HG02840 (cell line): Measurements from ENCODE around the gene MAGT1.
"Not testable (repeated sequence)": the region's sequence is repeated elsewhere in the genome, so short reads cannot be mapped to it uniquely, and the experiment has no call there.

Source experiments
- ATAC-seq: cut with Tn5 transposase; IDR thresholded peaks from one replicate; pipeline ENCODE4 v1.9.1; 2021; ENCODE audit warnings: mild to moderate bottlenecking, moderate library complexity, moderate number of reproducible peaks; ENCODE audit not compliant: unreplicated experiment, low FRiP score

The MAGT1 gene

DNA sequence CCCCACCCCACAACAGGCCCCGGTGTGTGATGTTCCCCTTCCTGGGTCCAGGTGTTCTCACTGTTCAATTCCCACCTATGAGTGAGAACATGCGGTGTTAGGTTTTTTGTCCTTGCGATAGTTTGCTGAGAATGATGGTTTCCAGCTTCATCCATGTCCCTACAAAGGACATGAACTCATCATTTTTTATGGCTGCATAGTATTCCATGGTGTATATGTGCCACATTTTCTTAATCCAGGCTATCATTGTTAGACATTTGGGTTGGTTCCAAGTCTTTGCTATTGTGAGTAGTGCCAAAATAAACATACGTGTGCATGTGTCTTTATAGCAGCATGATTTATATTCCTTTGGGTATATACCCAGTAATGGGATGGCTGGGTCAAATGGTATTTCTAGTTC is 13.8 kb downstream of the MAGT1 start:
- ATAC-seq, result not testable (repeated sequence)

DNA sequence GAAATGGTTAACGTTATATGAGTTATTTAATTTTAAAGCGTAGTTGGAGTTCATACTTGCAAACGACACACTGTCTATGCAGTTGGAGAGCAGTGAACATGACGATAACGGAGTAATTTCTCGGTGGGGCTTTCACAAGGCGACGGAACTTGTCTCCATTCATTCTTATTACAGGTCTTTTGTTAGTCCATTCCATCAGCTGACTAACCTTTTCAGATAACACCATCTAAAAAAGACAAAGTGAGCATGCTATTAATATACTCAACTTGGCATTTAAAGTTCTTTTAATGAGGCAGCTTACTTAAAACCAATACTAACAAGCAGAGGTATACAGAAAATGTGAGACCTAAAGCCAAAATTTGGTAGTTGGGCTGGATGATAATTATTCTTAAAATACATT is 19.9 kb downstream of the MAGT1 start:
- ATAC-seq, result no peak

DNA sequence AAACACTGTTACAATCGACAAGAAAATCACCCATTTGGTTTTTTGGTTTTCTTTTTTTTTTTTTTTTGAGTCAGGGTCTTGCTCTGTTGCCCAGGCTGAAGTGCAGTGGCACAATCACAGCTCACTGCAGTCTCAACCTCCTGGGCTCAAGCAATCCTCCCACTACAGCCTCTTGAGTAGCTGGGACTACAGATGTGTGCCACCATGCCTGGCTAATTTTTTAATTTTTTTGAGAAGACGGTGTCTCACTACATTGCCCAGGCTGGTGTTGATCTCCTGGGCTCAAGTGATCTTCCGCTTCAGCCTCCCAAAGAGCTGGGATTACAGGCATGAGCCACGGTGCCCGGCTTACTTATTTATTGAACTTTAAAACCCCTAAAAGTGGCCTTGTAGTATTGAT is 63.7 kb downstream of the MAGT1 start:
- not testable (repeated sequence) for ATAC-seq

DNA sequence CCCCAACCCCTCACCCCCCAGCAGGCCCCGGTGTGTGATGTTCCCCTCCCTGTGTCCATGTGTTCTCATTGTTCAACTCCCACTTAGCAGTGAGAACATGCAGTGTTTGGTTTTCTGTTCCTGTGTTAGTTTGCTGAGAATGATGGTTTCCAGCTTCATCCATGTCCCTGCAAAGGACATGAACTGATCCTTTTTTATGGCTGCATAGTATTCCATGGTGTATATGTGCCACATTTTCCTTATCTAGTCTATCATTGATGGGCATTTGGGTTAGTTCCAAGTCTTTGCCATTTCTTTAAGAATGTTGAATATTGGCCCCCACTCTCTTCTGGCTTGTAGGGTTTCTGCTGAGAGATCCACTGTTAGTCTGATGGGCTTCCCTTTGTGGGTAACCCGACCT is 73.2 kb downstream of the MAGT1 start:
- not testable (repeated sequence) for ATAC-seq

DNA sequence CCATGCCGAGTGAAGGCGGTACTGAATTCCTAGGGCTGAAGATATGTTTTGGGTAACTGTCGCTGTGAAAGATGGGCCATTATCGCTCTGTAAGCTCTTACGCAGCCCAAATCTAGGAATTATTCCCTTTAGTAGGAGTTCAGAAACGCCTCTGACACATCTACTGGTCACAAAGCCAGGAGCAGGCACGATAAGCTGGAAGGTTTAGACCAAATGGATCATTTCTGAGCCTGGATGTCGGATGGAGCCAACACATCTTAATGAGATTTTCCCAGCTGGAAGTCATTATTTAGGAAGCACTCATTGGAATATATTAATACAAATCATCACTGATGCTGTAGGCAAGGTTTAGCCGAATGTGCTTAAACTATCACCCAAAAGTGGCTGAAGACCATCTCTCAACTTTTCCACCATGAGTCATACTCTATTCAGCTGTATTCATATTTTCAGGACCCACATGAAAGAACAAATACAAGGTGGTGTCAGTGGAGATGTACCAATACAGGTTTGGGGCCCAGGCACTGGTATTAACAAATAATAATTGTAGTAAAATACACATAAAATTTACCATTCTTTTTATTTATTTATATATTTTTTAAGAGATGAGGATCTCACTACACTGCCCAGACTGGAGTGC is 75.0 kb downstream of the MAGT1 start:
- no peak for ATAC-seq

DNA sequence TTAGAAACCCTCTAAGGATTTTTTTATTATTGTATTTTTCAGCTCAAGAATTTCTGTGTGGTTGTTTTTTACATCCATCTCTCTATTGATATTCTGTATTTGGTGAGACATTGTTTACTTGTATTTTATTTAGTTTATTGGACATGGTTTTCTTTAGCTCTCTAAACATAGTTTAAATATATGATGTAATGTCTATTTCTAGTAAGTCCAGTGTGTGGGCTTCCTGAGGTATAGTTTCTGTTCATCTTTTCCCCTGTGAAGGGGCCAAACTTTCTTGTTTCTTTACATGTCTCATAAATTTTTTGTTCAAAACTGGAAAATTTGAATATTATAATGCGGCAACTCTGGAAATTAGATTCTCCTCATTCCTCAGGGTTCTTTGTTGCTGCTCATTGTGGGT is 81.0 kb downstream of the MAGT1 start:
- no peak for ATAC-seq

DNA sequence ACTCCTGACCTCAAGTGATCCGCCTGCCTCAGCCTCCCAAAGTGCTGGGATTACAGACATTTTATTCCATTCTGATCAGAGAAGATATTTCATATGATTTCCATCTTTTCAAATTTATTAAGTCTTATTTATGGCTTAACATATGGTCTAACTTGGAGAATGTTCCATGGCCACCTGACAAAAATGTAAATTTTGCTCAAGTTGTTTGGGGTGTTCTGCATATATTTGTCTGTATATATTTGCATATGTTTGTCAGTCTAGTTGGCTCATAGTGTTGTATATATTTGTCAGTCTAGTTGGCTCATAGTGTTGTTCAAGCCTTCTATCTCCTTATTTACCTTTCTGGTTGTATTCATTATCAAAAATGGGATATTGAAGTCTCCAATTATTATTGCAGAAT is 93.0 kb downstream of the MAGT1 start:
- no peak for ATAC-seq

DNA sequence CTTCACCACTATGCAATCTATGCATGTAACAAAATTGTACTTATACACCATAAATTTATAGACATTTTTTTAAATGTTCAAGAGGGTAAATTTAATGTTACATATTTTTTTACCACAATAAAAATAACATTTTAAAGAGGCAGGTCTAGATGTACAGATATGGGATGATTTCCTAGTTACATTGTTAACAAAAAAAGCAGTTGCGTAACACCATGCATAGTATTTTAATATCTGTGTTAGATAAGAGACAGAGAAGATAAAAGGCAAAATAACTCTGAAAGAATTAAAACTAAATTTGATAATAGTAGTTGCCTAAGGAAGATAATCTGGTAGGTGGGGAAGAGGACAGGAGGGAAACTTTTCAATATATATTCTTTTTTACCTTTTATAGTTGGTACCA is 100.1 kb downstream of the MAGT1 start:
- ATAC-seq, result no peak

DNA sequence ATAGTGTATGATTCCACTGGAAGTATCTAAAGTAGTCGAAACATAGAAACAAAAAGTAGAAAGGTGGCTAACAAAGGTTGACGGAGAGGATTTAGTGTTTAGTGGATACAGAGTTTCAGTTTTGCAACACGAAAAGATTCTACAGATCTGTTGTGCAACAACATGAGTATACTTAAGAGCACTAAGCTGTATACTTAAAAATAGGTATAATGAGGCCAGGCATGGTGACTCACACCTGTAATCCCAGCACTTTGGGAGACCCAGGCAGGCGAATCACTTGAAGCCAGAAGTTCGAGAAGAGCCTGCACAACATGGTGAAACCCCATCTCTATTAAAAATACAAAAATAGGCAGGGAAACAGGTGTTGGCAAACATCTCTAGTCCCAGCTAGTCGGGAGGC is 101.3 kb downstream of the MAGT1 start:
- ATAC-seq, result no peak

DNA sequence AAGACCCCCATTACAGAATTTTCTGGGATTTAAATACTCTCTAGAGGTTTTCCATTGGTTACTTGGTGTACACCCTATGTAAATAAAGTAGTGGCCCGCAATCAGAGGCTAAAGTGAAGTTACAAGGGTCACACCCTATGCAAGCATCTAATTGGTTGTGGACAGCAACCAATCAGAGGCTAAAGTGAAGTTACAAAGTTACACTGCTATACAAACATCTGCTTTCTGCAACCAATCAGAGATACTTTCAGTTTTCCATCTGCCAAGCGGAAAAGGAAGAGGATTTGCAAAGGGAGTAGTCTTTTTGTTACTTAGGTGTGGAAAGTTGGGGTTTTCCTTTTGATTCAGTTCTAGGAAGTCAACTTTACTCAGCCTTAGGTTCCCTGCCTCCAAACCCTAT is 107.2 kb downstream of the MAGT1 start:
- ATAC-seq, result no peak

DNA sequence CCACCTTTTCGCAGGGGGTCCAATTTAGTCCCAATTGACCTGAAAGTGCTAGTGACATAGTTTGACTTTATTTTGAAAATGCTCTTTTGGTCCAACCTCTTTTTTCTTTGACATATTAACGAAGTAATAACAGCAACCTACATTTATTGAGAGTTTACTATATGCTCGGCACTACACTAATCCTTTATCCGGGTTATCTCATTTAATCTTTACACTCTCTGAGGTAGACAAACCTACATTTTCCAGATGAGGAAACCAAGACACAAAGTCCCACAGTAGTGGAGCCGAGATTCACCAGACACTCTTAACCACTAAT is 108.9 kb downstream of the MAGT1 start:
- ATAC-seq, result peak; percentile 15

DNA sequence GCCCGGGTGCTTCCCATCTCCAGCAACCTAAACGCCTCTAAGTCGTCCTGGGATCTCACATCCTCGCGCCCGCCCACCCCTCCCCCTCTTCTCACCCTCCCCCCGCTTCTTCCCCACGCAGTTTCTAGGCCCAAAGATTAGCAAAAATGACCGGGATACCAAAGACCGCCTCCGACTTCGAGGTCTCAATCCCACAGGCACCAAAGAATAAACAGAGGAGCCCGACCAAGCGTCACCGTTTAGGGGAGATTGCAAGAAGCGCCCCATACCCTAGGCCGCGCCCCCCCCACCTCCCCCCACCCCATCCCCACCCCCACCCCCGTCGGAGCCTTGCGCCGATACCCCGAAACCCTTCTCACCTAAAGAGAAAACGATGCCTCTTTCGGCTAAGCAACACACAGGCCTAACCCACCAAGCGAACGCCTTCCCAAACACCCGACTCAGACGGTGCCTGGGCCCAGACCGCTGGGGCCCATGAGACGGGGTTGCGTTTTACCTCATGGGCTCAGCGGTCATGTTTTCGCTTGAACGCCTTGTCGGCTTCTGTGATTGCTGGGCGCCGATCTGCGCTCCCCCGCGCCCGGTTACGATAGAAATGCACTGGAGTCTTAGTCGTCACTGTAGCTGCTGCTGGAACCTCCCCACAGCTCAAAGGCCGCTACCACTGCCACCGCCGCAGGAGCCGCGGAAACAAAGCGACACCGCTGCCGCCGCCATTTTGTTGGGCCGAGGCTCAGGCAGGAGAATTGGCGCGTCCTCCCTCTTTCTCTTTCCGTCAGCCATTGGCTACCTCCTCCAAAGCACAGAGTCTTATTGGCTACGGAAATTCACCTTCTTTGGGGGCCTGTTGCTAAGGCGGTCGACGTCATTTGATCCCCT is 109.5 kb downstream of the MAGT1 start, which contains the start of gene ATRX:
Gene ATRX, minus strand, starts transcription at position 731 of the 879 bp plus-strand sequence. Its CDS starts 215 bp downstream, at position 516.
- ATAC-seq, result peak; percentile 97

DNA sequence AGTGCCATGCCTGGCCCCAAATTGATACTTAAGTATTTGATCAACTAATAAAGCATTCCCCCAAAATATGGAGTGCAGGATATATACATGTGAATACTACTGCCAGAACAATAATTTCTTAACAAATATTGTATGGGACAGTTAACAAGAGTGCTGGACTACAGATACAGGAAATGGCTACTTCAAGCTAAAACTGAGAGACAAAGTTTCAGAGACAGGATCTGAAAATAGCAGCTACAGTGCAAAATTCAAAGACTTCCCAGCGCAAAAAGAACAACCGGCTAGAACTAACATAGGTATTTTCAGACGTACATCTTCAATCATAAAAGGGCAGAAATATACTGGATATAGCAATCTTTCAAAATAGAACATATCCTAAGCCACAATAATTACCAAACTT is 115.5 kb downstream of the MAGT1 start:
- no peak for ATAC-seq

DNA sequence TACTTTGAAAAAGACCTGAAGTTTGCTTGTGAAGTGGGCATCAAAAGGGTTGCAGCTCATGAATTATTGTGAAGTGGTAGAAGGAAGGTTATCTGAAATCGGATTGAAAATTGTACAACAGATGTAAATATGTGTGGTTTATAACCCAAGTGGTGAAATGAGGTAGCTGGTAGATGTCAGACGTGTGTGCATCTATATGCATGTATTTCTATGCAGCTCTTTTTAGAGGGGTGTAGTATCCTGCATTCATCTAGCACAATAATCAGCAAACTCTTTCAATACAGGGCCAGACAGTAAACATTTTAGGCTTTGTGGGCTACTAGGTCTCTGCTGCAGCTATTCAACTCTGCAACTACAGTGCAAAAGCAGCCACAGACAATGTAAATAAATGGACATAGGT is 118.6 kb downstream of the MAGT1 start:
- no peak for ATAC-seq
